Activated CD8-positive, alpha-beta memory T cell treated with anti-CD3 and anti-CD28 coated beads for 4 hours (primary cell): Measurements from ENCODE around the gene PDCD6IP.
"Not testable (repeated sequence)": the region's sequence is repeated elsewhere in the genome, so short reads cannot be mapped to it uniquely, and the experiment has no call there.

ENCODE experiments used
- DNase-seq, 2 donors: peaks; one replicate each; pipeline ENCODE4 v3.0.0-alpha.2; 2020; ENCODE audit warnings: low read depth in 2 of 2

The PDCD6IP gene

DNA sequence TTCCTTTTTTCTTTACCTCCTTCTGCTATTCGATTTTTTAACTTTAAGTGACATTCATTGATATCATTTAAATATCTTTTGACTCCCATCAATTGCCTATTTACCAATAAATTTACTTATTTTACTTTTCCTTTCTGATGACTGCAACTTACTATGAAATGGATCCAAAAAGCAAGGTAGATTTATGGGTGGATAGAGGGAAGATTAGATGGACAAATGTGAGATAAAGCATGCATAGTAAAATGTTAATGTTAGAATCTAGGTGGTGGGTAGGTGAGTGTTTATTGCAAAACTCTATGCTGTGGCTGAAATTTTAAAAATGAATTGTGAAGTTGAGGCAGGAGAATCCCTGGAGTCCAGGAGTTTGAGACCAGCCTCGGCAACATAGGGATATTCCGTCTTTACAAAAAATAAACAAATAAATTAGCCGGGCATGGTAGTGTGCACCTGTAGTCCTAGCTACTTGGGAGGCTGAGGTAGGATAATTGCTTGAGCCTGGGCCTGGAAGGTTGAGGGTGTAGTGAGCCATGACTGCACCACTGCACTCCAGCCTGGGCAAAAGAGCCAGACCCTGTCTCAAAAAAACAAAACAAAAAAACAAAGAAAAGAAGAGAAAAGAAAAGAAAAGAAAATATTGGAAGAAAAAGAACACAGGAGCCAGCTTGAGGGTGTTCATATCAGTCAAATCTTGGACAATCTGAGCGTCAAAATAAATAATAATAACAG is 6.1 kb upstream of the PDCD6IP start:
- no peak for DNase-seq

DNA sequence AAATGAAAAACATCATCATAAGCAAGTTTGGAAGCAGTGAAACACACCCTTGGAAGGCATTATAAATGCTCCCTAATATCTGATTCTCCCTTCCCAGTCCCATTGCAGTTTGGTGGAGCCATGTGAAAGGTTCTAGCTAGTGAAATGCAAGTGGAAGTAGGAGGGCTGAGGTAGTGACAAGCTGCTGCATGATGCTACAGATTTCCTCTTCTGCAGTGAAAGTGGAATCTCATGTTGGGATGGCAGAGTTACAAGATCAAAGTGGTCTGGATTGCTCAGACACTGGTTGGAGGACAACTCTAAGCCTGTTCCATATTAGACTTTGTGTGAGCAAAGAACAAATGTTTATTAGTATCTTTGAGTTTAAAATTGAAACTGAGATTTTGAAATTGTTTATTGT is 3.3 kb upstream of the PDCD6IP start:
- no peak for DNase-seq

DNA sequence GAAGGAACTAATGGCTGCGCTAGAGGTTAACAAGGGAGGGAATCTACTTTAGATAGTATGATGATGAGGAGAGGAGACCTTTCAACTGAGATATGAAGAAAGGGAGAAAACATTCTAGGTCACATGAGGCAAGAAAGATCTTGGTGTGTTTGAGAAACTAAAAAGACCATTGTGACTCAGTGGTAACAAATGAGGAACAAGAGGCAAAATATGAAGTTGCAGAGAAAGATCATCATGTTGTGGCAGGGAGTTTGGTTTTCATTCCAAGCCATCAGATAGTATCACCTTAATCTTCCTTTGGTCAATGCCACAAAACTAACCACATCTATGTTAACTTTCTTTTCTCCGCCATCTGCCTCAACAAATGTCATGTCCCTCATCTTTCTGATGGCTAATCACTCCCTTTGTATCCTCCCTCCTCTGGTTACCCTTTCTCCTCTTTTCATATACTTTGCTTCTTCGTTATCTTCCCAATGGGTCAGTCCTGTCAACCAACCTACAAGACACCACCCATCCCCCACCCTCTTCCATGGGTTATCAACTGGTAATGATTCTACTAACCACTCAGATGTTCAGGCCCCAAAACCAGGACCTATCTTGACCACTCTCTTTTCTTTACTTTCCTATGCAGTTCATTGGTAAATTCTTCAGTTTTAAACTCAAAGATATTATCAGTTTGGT is 2.4 kb upstream of the PDCD6IP start:
- DNase-seq, result no peak

DNA sequence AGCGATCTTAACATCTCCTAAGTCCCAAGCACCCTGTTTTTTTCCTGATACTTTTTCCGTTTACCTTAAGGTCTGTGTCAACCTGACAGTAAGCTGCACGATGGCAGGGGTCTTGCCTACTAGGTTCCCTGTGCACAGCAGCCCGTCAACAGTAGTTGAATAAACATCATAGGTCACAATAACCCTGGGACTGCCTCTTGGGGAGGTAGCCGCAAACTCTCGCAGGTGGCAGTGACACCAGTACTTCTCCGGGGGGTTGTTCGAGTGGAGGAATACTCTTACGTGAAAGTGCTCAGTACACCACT is 365 bp upstream of the PDCD6IP start:
- peak in 1 of 2 donors; percentile 5 for DNase-seq

DNA sequence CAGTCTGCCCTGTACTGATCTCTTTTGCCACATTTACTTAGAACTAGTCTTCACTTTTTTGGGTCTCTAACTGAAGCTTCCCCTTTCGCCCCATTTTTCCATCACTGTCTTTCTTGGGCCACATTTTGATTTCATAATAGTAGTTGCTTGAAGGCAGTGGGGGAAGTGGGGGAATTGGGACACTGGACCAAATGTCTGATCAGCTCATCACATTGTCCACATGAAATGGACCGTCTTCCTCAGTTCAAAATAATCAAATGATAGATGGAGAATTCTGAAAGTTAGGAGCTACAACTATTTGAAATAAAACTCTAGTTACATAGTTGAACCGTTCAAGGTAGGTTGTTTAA is 747 bp downstream of the PDCD6IP start:
- no peak for DNase-seq

DNA sequence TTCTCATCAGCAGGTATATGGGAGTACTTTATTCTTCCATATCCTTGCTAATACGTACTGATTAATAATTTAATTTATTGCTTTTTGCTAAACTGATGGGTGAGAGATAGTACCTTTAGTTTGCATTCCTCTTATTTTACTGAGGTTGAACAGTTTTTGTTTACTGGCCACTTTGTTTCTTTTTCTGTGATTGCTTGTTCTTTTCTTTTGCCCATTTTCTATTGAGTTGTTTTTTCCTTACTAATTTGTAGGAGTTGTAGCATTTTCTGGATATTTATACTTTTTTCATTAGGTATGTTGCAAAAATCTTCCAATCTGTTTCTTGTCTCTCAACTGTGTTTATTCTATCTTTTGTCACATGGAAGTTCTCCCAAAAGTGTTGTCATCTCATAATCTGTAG is 4.8 kb downstream of the PDCD6IP start:
- DNase-seq, result no peak

DNA sequence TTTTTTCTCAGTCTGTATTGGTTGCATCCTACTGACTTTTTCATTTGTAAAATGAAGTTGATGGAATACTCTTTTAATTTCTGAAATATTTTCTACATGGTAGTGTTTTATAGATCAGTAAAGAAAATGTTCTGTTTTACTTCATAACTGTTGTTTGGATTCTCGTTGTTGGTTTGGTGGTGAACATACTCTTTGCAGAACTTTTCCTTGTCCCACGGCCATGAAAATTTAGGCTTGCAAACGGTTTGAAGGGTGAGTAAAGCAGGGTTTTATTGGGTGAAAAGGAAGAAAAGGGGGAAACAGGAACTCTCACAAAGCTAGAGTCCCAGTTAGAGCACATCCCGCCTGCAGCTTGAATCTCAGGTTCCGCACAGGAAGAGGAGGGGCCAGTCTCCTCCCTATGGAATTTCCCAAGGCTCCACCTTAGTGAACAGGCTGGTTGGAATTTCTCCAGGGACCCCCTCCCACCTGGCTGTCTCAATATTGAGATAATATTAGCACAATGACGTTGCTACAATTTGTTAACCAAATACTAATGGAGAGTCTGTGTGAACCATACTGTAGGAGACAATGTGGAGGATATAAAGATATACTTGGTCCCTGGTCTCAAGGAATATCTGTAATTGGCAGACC is 5.6 kb downstream of the PDCD6IP start:
- no peak for DNase-seq

DNA sequence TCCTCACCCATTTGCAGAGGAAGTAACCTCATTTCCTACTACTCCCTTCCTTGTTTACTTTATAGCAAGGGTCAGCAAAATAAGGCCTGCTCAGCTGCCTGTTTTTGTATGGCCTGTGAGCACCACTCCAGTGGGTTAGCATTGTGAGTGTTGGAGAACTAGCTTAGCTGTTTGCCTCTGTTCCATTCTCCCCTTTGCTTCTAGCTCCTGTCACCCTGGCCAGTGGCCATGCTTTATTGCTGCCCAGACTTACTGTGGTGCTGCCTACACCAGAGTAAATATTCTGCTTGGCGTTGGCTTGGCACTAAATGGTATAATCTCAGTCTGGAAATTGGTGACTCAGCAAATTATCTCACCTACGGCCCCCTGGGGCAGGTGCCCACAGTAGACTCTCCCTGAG is 8.8 kb downstream of the PDCD6IP start:
- DNase-seq, result no peak

DNA sequence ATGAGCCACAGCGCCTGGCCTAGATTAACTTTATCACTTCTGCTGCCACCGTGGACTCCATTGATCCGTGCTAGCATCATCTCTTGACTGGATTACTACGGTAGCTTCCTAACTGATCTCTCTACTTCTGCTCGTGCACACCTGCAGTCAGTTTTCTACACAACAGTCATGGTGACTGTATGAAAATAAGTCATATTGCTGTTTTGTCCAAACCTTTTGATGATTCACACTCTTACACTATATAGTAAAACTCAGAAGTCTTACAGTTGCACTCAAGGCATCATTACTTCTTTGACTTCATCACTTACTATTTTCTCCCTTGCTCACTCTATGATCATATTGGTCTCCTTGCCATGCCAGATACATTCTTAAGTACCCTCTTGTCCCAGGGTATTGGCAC is 10.1 kb downstream of the PDCD6IP start:
- no peak for DNase-seq

DNA sequence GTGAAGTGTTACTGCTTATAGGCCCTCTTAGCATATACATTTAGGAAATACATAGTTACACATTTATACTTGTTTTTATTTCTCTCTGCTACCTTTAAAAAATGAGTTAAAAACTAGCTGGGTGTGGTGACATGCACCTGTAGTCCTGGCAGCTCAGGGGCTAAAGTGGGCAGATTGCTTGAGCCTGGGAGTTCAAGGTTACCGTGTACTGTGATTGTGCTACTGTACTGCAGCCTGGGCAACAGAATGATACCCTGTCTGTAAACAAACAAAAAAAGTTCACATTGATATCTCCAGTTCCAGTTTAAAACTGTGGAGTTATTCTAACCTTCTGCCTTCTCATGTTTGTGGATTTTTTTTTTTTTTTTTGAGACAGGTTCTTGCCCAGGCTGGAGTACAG is 12.1 kb downstream of the PDCD6IP start:
- no peak for DNase-seq

DNA sequence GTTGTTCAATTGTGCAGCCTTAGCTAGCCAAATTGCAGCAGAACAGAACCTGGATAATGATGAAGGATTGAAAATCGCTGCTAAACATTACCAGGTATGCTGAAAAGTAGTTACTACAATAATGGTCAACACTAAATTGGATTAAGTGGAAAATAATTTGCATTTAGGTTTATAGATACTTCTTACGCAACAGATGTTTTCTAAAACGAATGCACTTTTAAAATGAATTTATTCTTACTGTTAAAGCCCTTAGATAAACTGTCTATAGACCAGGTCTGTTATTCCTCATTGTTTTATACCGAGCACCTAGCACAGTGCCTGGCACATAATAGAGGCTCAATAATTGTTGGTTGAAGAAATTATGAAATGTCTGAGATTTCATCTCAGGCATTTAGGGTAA is 23.6 kb downstream of the PDCD6IP start:
- no peak for DNase-seq

DNA sequence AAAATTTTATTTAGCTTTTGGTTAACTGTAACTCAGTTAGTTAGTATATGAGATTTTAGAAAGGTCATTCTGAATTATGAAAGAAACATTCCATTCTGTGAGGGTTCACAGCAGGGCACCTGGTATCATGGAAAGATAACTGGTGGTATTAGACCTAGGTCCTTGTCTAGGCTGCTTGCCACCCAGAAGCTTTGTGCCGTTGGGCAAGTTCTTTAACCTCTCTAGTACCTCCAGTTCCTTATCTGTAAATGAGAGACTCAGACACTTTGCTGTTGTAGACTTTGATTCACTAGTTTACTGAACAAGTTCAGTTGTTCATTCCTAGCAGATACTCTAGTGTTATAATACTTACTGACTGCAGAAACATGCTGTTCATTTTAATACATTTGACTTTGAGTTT is 25.4 kb downstream of the PDCD6IP start:
- DNase-seq, result no peak

DNA sequence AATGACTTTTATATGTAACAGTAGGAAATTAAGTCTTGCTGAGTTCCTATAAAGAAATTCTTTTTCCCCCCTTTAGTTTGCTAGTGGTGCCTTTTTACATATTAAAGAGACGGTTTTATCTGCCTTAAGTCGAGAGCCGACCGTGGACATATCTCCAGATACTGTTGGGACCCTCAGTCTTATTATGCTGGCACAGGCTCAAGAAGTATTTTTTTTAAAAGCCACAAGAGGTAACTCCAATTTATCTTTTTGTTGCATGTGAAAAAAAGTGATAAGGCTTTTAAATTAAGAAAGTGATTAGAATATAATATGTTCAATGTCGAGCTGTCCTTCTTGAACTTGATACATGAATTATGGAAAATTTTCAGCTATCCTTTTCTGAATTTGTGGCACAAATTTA is 26.7 kb downstream of the PDCD6IP start:
- no peak for DNase-seq

DNA sequence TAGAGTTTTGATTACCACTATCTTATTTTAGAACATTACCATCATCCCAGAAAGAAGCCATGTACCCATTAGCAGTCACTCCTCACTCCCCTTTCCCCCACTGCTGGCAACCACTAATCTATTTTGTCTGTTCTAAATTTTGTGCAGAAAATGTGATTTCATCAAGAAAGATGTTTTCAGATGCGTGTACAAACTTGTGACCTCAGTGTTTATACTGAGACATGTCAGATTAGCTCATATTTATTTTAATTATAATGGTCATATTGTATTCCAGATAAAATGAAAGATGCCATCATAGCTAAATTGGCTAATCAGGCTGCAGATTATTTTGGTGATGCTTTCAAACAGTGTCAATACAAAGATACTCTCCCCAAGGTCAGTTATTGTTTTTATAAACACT is 27.8 kb downstream of the PDCD6IP start:
- no peak for DNase-seq

DNA sequence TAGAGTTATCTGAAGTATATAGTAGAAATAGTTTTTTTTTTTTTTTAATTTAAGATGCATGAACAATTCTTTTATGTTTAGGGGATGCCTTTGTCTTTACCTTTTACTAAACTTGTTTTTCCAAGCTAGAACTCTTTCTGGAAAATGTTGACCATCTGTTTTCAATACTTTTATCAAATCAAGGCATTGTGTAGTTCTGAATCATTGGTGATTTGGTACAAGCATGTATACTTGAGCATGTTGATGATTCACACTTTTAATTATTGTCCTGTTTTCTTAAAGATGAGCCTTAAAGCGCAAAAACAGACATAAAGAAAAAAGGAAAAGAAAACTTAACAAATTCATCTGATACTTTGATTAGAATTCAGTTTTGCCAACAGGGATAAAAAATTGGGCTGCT is 28.3 kb downstream of the PDCD6IP start:
- DNase-seq, result no peak

DNA sequence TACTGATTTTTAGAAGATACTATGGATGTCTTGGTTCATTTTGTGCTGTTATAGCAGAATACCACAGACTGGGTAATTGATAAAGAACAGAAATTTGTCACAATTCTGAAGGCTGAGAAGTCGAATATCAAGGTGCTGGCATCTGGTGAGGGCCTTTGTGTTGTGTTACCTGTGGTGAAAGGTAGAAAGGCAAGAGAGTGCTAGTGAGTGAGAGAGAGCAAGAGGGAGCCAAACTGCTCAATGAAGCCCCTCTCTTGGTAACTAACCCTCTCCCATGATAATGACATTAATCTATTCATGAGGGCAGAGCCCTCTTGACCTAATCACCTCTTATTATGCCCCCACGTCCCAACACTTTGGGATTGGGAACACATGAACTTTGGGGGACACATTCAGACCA is 31.3 kb downstream of the PDCD6IP start:
- DNase-seq, result no peak

DNA sequence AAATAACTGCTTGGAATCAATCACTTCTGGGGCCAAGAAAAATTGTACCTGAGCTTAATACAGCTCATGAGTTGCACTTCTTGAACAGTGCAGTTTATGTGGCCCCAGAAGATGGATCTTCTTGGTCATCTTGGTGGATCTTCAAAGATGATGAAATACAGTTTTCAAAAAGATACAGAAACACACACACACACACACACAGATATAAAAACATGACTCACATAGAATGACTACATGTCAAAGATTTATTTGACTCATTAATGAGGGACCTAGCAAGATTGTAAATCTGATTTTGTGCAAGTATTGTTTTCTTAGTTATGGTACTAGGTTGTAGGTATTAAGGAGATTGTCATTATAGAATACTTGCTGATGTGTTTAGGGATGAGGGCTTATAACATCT is 32.6 kb downstream of the PDCD6IP start:
- no peak for DNase-seq

DNA sequence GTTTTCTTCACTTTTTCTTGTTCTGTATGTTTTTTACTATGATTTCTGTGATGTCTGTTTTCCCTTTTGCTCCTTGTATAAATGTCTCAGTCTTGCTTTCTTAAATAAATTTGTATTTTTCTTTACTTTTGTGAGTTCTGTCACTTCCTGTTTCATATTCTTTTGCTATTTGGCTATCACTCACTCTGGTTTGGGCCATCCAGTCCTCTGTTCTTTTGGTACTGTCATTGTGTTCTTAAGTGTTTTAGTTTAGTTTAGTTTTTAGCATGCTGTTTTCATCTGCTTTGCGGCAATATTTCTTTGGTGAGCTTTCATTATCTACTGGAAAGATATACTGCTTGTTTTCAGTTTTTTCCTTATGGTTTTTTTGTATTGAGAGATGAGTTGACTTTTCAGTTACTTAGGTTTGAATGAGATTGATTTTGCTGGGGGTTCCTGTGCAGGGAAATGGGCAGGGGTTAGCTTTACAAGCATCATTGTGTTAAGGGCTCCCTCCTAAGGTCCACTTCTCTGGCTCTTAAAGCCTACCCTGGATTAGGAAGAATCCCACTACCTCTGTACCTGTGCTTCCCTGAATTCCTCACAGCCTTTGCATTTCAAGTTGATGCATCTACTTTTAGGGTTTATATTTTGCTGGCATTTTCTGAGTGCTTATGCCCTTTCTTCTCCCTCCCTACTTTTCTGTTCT is 35.1 kb downstream of the PDCD6IP start:
- no peak for DNase-seq

DNA sequence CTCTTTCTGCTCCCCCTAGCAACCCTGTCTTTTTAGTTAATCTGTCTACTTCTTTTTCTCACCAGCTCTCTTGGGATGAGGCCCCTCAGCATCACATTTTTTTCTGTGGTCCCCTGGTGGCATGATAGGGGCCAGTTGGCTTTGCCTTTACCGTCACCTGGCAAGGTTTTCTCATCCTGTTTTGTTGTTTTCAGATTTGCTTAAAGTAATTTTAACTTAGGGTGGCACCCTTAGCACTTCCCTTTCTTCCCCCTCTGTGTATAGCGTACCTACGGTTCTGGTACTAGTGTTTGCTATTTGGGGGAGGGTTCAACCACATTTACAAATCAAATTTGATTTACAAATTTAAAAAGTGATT is 35.6 kb downstream of the PDCD6IP start:
- no peak for DNase-seq

DNA sequence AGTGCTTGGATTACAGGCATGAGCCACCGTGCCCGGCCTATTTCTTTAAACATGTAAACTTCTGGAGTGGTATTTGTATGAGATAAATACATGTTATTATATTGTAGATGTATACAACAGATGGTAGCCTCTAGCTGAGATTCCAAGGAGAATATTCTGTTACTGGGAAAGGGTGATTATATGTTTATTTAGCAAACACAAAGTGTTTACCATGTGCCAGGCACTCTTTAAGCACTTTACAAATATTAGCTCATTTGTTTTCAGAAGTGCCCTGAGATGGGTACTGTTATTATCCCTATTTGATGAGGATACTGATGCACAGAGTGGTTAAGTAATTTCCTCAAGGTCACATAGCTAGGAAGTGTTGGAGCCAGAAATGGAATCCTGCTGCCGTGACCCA is 38.8 kb downstream of the PDCD6IP start:
- not testable (repeated sequence) for DNase-seq

DNA sequence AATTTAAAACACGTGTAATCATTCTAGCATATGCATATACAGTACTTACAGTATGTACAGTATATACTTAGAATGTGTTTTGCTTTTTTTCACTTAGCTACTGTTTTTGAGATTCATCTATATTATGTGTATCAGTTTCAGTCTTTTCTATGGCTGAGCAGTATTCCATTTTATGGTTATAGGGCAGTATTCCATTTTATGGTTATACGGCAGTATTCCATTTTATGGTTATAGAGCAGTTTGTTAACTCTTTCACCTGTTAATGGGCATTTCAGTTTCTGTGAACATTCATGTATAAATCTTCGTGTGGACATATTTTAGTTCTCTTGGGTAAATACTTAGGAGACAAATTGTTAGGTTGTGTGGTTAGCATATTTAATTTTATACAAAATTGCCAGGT is 40.9 kb downstream of the PDCD6IP start:
- DNase-seq, result no peak

DNA sequence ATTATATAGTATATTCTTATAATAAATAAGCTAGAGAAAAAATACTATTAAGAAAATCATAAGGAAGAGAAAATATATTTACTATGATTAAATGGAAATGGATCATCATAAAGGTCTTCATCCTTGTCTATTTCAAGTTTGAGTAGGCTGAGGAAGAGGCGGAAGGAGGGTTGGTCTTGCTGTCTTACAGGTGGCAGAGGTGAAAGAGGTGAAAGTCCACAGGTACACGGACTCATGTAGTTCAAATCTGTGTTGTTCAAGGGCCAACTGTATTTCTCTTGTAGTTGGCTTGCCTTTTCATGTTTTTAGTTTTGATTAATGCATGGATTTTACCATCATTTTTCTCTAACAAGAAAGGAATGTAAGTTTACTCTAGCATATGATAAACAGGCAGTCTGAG is 41.7 kb downstream of the PDCD6IP start:
- no peak for DNase-seq
